ENCODE results near the gene ANKH.

- TF ChIP-seq CTCF (IDR thresholded peaks at IDR 0.05; ENCODE audit: low read depth, low read length, missing input control) (no peak), REST (IDR thresholded peaks at IDR 0.05) (no peak), GABPA (IDR thresholded peaks at IDR 0.05 in 1 of 2, conservative IDR thresholded peaks at IDR 0.05 in 1 of 2) (no peak), HNF4G (IDR thresholded peaks at IDR 0.05) (no peak), HNF4A (conservative IDR thresholded peaks at IDR 0.05) (no peak)
These were observed 199.5 kb downstream of the ANKH start for GRCh38 chr5:14672082-14672481.
